GM23338 (cell line): ENCODE results near the gene SGCD. TPM values are rescaled to one million over a fixed set of nuclear protein-coding genes. Genes with fewer than 3 reads are reported as not detected.

Experiments
- ATAC-seq: fragments of 200-7000 bp; cut with Tn5 transposase; 3 replicates; pipeline ENCODE4 v1.9.1; 2020
- DNase-seq: peaks from one replicate; pipeline ENCODE4 v3.0.0-alpha.2; 2015; ENCODE audit warnings: low spot score
- H2AFZ ChIP-seq: fragments of 200-600 bp; sonication (generic); 2 replicates; pipeline ENCODE4 v1.8.0; 2016; ENCODE audit warnings: antibody characterized with exemption, mild to moderate bottlenecking, moderate library complexity
- H3F3A ChIP-seq: fragments of 200-600 bp; sonication (generic); replicated peaks from 2 replicates; pipeline ENCODE4 v1.8.0; 2017; ENCODE audit warnings: antibody characterized with exemption, mixed run types, low read depth
- H3K27ac ChIP-seq: fragments of 200-600 bp; sonication (generic); 2 replicates; pipeline ENCODE4 v1.6.1; 2016; ENCODE audit warnings: low read depth
- H3K27me3 ChIP-seq: fragments of 200-600 bp; sonication (generic); 2 replicates; pipeline ENCODE4 v1.8.0; 2016; ENCODE audit warnings: mild to moderate bottlenecking, mixed run types, moderate library complexity; ENCODE audit not compliant: insufficient read depth
- H3K36me3 ChIP-seq: fragments of 200-600 bp; sonication (generic); 2 replicates; pipeline ENCODE4 v1.8.0; 2016; ENCODE audit warnings: mild to moderate bottlenecking; ENCODE audit not compliant: insufficient read depth
- H3K4me1 ChIP-seq: fragments of 200-600 bp; sonication (generic); 2 replicates; pipeline ENCODE4 v1.8.0; 2016; ENCODE audit warnings: mild to moderate bottlenecking, moderate library complexity; ENCODE audit not compliant: insufficient read depth
- H3K4me2 ChIP-seq: fragments of 200-600 bp; sonication (generic); 2 replicates; pipeline ENCODE4 v1.7.1; 2017; ENCODE audit warnings: mixed run types
- H3K4me3 ChIP-seq: fragments of 200-600 bp; sonication (generic); 2 replicates; pipeline ENCODE4 v1.6.1; 2016; ENCODE audit warnings: mixed run types
- H3K79me2 ChIP-seq: fragments of 200-600 bp; sonication (generic); replicated peaks from 2 replicates; pipeline ENCODE4 v1.8.0; 2017; ENCODE audit warnings: mild to moderate bottlenecking; ENCODE audit not compliant: insufficient read depth
- H3K9me2 ChIP-seq: fragments of 200-600 bp; sonication (generic); 2 replicates; pipeline ENCODE4 v1.8.0; 2017; ENCODE audit not compliant: insufficient read depth
- H4K20me1 ChIP-seq: fragments of 200-600 bp; sonication (generic); replicated peaks from 2 replicates; pipeline ENCODE4 v1.8.0; 2017; ENCODE audit warnings: mild to moderate bottlenecking; ENCODE audit not compliant: insufficient read depth
- H3K27ac Mint-ChIP-seq: 2 replicates; pipeline ENCODE4 v1.8.0; 2020; ENCODE audit warnings: inconsistent platforms, mild to moderate bottlenecking, moderate library complexity, mixed read lengths
- H3K27me3 Mint-ChIP-seq: 3 replicates; pipeline ENCODE4 v1.8.0; 2022; ENCODE audit warnings: low read depth, mild to moderate bottlenecking, moderate library complexity, mixed read lengths, inconsistent platforms; ENCODE audit not compliant: insufficient read depth, poor library complexity
- H3K36me3 Mint-ChIP-seq: 3 replicates; pipeline ENCODE4 v1.8.0; 2021; ENCODE audit warnings: low read depth, mild to moderate bottlenecking, inconsistent platforms, moderate library complexity, mixed read lengths
- H3K4me1 Mint-ChIP-seq: 3 replicates; pipeline ENCODE4 v1.8.0; 2020; ENCODE audit warnings: mild to moderate bottlenecking, inconsistent platforms, mixed read lengths
- H3K4me3 Mint-ChIP-seq: 3 replicates; pipeline ENCODE4 v1.8.0; 2021; ENCODE audit warnings: moderate library complexity, mild to moderate bottlenecking, inconsistent platforms, mixed read lengths
- H3K9me3 Mint-ChIP-seq: 3 replicates; pipeline ENCODE4 v1.8.0; 2020; ENCODE audit warnings: moderate library complexity, mild to moderate bottlenecking, inconsistent platforms, mixed read lengths
- CREB1 ChIP-seq: fragments of 250-450 bp; sonication (Bioruptor Pico); IDR thresholded peaks from 2 replicates; pipeline ENCODE4 v1.5.0; 2020; ENCODE audit warnings: low read depth, mild to moderate bottlenecking, moderate library complexity
- EZH2 ChIP-seq: fragments of 200-600 bp; sonication (generic); IDR thresholded peaks from one replicate; pipeline ENCODE4 v1.8.0; 2017; ENCODE audit warnings: antibody characterized with exemption, mild to moderate bottlenecking, low read depth; ENCODE audit not compliant: unreplicated experiment
- NANOG ChIP-seq: IDR thresholded peaks from 2 replicates; pipeline ENCODE4 v1.6.1; 2016; ENCODE audit warnings: antibody characterized with exemption, borderline replicate concordance
- REST ChIP-seq: IDR thresholded peaks from one replicate; pipeline ENCODE4 v1.6.1; 2018; ENCODE audit warnings: antibody characterized with exemption; ENCODE audit not compliant: unreplicated experiment
- ZNF114 ChIP-seq: fragments of 250-450 bp; sonication (Bioruptor Pico); IDR thresholded peaks from 2 replicates; pipeline ENCODE4 v1.5.0; 2020; ENCODE audit warnings: mild to moderate bottlenecking, moderate library complexity
- ZNF331 ChIP-seq: fragments of 250-450 bp; sonication (Bioruptor Pico); IDR thresholded peaks from 2 replicates; pipeline ENCODE4 v1.5.0; 2020; ENCODE audit warnings: low read depth, mild to moderate bottlenecking, moderate library complexity
- polyA plus RNA-seq: library from polyadenylated mRNA; unstranded; fragments of >200 nt; fragmentation: Nextera tagmentation; extraction: Ambion mirVana; gene quantifications from 2 replicates; pipeline ENCODE4 v1.2.1, GENCODE V29; 2016
- total RNA-seq: library from RNA; depleted of rRNA; stranded (reverse); fragments of >200 nt; shearing (Covaris generic); gene quantifications from 2 replicates; pipeline ENCODE4 v1.2.3, GENCODE V29; 2014

The SGCD gene
- total and polyA plus RNA-seq, 2 experiments from 2014 or later: 0.03 to 0.05 TPM

- no peak for TF ChIP-seq REST
- TF ChIP-seq ZNF114 (CRISPR knock-in tag): no peak
- TF ChIP-seq CREB1: no peak
- no peak for TF ChIP-seq EZH2
These were observed 359.4 kb downstream of the SGCD start (continued) for GRCh38 chr5:156686380-156686779.

- no peak overlapping the region for H3K27ac ChIP-seq
These were observed 359.8 kb downstream of the SGCD start for GRCh38 chr5:156686796-156687195.

GRCh38 chr5:156687514-156687913 lies 360.6 kb downstream of the SGCD start:
- no peaks in the 10 kb centered on the region for H3K27me3 Mint-ChIP-seq
- no peak overlapping the region for H3K27ac ChIP-seq
- no peaks in the 10 kb centered on the region for H3K9me3 Mint-ChIP-seq
- no peak overlapping the region for H3K27ac Mint-ChIP-seq
- H3K4me1 ChIP-seq: peaks cover 16% of the 10 kb centered on the region
- TF ChIP-seq CREB1: no peak
- no peak for TF ChIP-seq NANOG
- H3K27me3 ChIP-seq: no peaks in the 10 kb centered on the region
- no peak for DNase-seq
- no peaks in the 10 kb centered on the region for H3F3A ChIP-seq
- H3K79me2 ChIP-seq: no peaks in the 10 kb centered on the region
- H3K4me3 ChIP-seq: no peak overlapping the region
- no peaks in the 10 kb centered on the region for H4K20me1 ChIP-seq
- no peaks in the 10 kb centered on the region for H3K36me3 Mint-ChIP-seq
- no peaks in the 10 kb centered on the region for H3K36me3 ChIP-seq
- no peak overlapping the region for H3K4me2 ChIP-seq
- peaks cover 8% of the 10 kb centered on the region; the same call in 1 of the 2 replicates for H3K9me2 ChIP-seq
- peaks cover 20% of the 10 kb centered on the region for H3K4me1 Mint-ChIP-seq
- ATAC-seq: no peak
- H2AFZ ChIP-seq: 0 out of 2 replicates have a peak overlapping the region, but pooled peaks have one; percentile 74
- no peak overlapping the region for H3K4me3 Mint-ChIP-seq

More at GRCh38 chr5:156686796-156687195, 359.8 kb downstream of the SGCD start:
- Histone ChIP-seq H4K20me1 (no peaks in the 10 kb centered on the region), H2AFZ (0 out of 2 replicates have a peak overlapping the region, but pooled peaks have one; percentile 74), H3K27me3 (no peaks in the 10 kb centered on the region), H3K36me3 (no peaks in the 10 kb centered on the region), H3K4me1 (peaks cover 16% of the 10 kb centered on the region), H3K9me2 (peaks cover 8% of the 10 kb centered on the region; the same call in 1 of the 2 replicates), H3K4me3 (no peak overlapping the region), H3F3A (no peaks in the 10 kb centered on the region), H3K79me2 (no peaks in the 10 kb centered on the region), H3K4me2 (no peak overlapping the region)
- ATAC-seq (no peak), DNase-seq (no peak)
- Mint-ChIP-seq H3K27me3 (no peaks in the 10 kb centered on the region), H3K9me3 (no peaks in the 10 kb centered on the region), H3K36me3 (no peaks in the 10 kb centered on the region), H3K4me3 (no peak overlapping the region), H3K27ac (no peak overlapping the region), H3K4me1 (peaks cover 22% of the 10 kb centered on the region)
- no peak for TF ChIP-seq ZNF331 (CRISPR knock-in tag)
